GM18519 (cell line): ENCODE data around the gene SHISA9.

Source experiments
- ATAC-seq: cut with Tn5 transposase; IDR thresholded peaks from one replicate; pipeline ENCODE4 v1.9.1; 2021; ENCODE audit warnings: mild to moderate bottlenecking, moderate library complexity; ENCODE audit not compliant: unreplicated experiment, low FRiP score

SHISA9 gene

GRCh38 chr16:13106464-13106863, 205.1 kb downstream of the SHISA9 start:
- no peak for ATAC-seq

GRCh38 chr16:13108126-13108525, 206.7 kb downstream of the SHISA9 start:
- ATAC-seq: no peak

- no peak for ATAC-seq
Observed at GRCh38 chr16:13109171-13109570, 207.8 kb downstream of the SHISA9 start.

GRCh38 chr16:13110124-13110796, 208.9 kb downstream of the SHISA9 start:
- ATAC-seq: no peak

GRCh38 chr16:13111747-13112146, 210.3 kb downstream of the SHISA9 start:
- no peak for ATAC-seq

- ATAC-seq: no peak
Observed at GRCh38 chr16:13113741-13114140, 212.3 kb downstream of the SHISA9 start.

GRCh38 chr16:13118091-13118490, 216.7 kb downstream of the SHISA9 start:
- no peak for ATAC-seq

GRCh38 chr16:13120091-13120490, 218.7 kb downstream of the SHISA9 start:
- no peak for ATAC-seq

- ATAC-seq: no peak
Observed at GRCh38 chr16:13120557-13120956, 219.2 kb downstream of the SHISA9 start.

- ATAC-seq: no peak
Observed at GRCh38 chr16:13123991-13124390, 222.6 kb downstream of the SHISA9 start.

- ATAC-seq: no peak
Observed at GRCh38 chr16:13127144-13127543, 225.7 kb downstream of the SHISA9 start.

GRCh38 chr16:13130586-13130985, 229.2 kb downstream of the SHISA9 start:
- ATAC-seq: no peak

- no peak for ATAC-seq
Observed at GRCh38 chr16:13134836-13135235, 233.4 kb downstream of the SHISA9 start.

- ATAC-seq: no peak
Observed at GRCh38 chr16:13136901-13137300, 235.5 kb downstream of the SHISA9 start.

- no peak for ATAC-seq
Observed at GRCh38 chr16:13138528-13138927, 237.1 kb downstream of the SHISA9 start.

GRCh38 chr16:13139661-13140241, 238.4 kb downstream of the SHISA9 start:
- ATAC-seq: no peak

GRCh38 chr16:13143551-13143950, 242.2 kb downstream of the SHISA9 start:
- no peak for ATAC-seq

GRCh38 chr16:13146829-13147228, 245.4 kb downstream of the SHISA9 start:
- no peak for ATAC-seq

GRCh38 chr16:13148294-13148693, 246.9 kb downstream of the SHISA9 start:
- no peak for ATAC-seq

- ATAC-seq: no peak
Observed at GRCh38 chr16:13148836-13149235, 247.4 kb downstream of the SHISA9 start.

GRCh38 chr16:13150181-13150885, 248.9 kb downstream of the SHISA9 start:
- no peak for ATAC-seq

GRCh38 chr16:13153696-13154095, 252.3 kb downstream of the SHISA9 start:
- ATAC-seq: no peak
